T-helper 1 cell treated with Interleukin-12 subunit alpha and Interleukin-12 subunit beta and Interleukin-4 antibody, amounts not matched to agents 30 μg/mL and 1 μg/mL, for 36 hours (primary cell): ENCODE data around the gene DUSP12.
"Not testable (repeated sequence)": the region's sequence is repeated elsewhere in the genome, so short reads cannot be mapped to it uniquely, and the experiment has no call there.

Experiments
- H3K27ac Mint-ChIP-seq: one replicate; pipeline ENCODE4 v1.8.0; 2021; ENCODE audit warnings: mild to moderate bottlenecking, mixed read lengths
- H3K27me3 Mint-ChIP-seq: one replicate; pipeline ENCODE4 v1.8.0; 2021; ENCODE audit warnings: low read depth, mixed read lengths
- H3K36me3 Mint-ChIP-seq: one replicate; pipeline ENCODE4 v1.8.0; 2021; ENCODE audit warnings: low read depth, mixed read lengths
- H3K4me1 Mint-ChIP-seq: one replicate; pipeline ENCODE4 v1.8.0; 2021; ENCODE audit warnings: low read depth, mixed read lengths
- H3K4me3 Mint-ChIP-seq: one replicate; pipeline ENCODE4 v1.8.0; 2021; ENCODE audit warnings: mild to moderate bottlenecking, moderate library complexity, mixed read lengths
- H3K9me3 Mint-ChIP-seq: one replicate; pipeline ENCODE4 v1.8.0; 2021; ENCODE audit warnings: mixed read lengths

Gene DUSP12

DNA sequence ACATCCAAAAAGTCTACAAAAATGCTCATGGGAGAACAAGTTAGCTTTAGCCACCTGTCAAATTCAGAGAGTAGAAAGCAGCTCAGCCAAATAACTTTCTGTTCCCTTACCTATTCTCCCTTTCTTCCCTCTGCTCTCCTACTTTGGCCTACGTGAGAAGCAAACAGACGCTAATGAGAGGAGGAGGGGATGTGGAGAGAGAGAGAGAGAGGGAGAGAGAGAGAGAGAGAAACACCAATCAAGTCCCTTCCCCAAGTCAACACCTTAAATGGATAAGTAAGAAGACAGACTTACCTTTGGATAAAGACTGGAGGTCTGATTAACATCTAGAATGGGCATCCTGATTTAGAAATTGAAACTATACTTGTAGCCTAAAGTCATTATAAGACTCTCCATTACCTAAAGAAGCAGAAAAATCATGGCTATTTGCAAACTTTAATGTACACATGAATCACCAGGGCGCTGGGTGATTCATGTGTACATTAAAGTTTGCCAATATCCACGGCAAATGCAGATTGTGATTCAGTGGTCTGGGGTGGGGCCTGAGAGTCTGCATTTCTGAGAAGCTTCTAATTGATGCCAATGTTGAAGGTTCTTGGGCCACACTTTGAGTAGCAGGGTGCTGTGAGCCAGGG is 13.1 kb upstream of the DUSP12 start:
- Mint-ChIP-seq H3K27ac (no peak overlapping the region), H3K9me3 (no peaks in the 10 kb centered on the region), H3K4me1 (peaks cover 18% of the 10 kb centered on the region), H3K27me3 (peaks cover 68% of the 10 kb centered on the region), H3K36me3 (no peaks in the 10 kb centered on the region), H3K4me3 (no peak overlapping the region)

DNA sequence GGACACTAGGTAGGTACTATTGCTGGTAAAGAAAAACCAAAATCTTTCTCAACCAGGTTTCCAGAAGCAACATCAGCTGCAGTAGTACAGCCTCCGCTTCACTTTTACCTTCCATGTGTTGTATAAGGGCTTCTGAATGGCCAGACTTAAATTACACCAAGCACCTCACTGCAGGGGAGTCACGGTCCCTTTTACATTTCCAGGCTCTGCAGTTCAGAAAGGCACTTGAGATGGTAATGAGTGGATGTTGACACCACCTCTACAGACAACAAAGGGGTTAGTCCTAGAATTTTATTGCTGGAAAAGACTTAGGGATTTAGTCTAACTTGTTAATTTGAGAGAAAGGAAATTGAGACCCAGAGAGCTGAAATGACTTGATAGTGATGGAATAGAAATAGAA is 12.0 kb upstream of the DUSP12 start:
- peaks cover 18% of the 10 kb centered on the region for H3K4me1 Mint-ChIP-seq
- H3K36me3 Mint-ChIP-seq, result no peaks in the 10 kb centered on the region
- H3K9me3 Mint-ChIP-seq, result no peaks in the 10 kb centered on the region
- no peak overlapping the region for H3K4me3 Mint-ChIP-seq
- H3K27ac Mint-ChIP-seq, result no peak overlapping the region
- H3K27me3 Mint-ChIP-seq, result peaks cover 60% of the 10 kb centered on the region

DNA sequence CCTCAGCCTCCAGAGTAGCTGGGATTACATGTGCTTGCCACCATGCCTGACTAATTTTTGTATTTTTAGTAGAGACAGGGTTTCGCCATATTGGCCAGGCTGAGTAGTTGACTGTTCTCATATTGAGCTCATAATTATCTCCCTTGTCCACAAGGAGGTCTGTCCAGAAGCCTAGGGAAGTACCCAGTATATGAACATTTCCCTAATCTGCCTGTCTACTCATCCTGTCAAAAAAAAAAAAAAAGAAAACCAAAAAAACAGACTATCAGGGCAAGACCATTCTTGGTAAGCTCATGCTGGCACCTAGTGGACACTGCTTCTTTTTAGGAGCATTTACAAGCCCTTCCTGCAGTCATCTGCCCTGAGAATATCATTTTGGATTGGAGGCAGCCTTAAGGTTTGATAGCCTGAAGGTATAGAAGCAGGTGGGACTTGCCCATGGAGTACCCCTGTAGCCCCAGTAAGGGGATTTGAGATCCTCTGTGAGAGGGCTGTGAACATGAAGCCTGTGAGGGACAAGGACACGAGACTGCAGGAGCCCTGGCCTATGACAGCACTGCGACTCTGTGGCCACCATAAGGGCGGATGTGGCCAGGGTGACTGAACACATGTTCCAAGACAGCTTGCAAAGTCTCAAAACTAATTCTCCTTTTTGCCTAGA is 10.8 kb upstream of the DUSP12 start:
- Mint-ChIP-seq H3K4me3 (no peak overlapping the region), H3K9me3 (no peaks in the 10 kb centered on the region), H3K27ac (peak overlapping the region; percentile 50), H3K36me3 (no peaks in the 10 kb centered on the region), H3K27me3 (peaks cover 52% of the 10 kb centered on the region), H3K4me1 (peaks cover 19% of the 10 kb centered on the region)

DNA sequence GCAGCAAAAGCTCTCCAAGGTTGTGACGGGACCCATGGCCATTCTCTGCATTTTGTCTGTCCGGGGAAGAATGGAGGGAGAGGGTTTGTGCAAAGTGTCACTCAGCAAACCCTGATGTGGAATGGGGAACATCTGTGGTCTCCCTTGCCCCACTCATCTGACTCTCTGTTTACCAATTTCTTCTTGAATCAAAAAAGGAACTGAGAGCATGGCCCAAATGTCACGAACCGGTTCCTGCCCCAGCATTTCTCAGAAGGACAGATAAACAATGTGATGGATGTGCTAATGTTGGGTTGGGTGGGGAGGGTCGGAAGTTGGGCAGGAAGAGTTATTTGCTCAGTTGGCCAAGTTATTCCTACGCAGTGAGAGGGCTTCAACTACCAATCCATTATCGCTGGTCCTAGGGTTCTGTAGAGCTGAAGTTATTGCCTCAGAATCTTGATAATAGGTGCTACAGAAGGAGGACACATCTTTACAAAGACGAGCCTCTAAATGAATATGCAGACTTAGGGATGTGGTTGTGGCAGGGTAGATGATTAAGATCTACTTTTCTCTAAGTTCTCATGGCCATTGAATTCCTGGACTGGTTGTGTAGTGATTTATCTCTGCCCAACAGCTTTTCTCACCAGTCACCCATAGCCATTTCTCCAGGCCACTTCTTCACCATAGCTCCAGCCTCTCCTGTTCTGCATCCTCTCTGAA is 9.6 kb upstream of the DUSP12 start:
- peaks cover 28% of the 10 kb centered on the region for H3K4me1 Mint-ChIP-seq

DNA sequence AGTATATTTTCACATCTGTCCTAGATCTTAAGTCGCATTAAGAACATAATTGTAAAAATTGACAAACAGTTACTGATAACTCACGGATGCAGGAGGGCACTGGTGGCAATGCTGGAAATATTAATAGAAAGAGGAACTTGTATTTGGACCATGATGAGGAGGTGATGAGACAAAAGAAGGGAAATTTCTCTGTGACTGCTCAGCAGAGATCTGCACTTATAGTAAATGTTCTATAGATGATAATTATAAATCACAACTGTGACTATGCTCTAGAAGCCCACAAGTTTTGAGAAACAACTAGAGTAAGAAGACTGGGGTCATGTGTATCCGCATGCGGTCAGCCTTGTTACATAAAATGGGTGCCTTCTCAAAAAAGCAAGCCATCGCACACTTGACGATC is 8.7 kb upstream of the DUSP12 start:
- Mint-ChIP-seq H3K9me3 (no peaks in the 10 kb centered on the region), H3K4me1 (peaks cover 29% of the 10 kb centered on the region), H3K36me3 (no peaks in the 10 kb centered on the region), H3K27me3 (peaks cover 48% of the 10 kb centered on the region), H3K27ac (no peak overlapping the region), H3K4me3 (no peak overlapping the region)

More for the DNA sequence above, 9.6 kb upstream of the DUSP12 start:
- Mint-ChIP-seq H3K27ac (no peak overlapping the region), H3K27me3 (peaks cover 52% of the 10 kb centered on the region), H3K4me3 (no peak overlapping the region), H3K36me3 (no peaks in the 10 kb centered on the region), H3K9me3 (no peaks in the 10 kb centered on the region)

DNA sequence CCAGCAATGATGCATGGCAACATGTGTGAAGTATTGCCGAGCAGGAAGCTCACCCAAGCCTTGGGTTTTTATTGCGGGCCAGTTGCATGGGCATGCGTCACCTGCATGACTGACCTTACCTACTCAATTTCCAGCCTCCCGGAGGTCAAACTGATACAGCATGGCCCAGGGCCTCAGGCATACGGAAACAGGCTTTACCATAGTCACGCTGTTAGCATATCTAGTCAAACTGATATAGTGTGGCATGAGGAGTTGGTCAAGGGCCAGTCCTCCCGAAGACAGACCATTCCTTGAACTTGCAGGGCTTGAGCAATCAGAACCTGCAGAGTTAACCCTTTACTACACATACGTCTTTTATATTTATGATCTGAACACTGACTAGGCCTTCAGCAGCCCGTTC is 6.4 kb upstream of the DUSP12 start:
- Mint-ChIP-seq H3K4me3 (no peak overlapping the region), H3K36me3 (no peaks in the 10 kb centered on the region), H3K27me3 (peaks cover 43% of the 10 kb centered on the region), H3K4me1 (peaks cover 30% of the 10 kb centered on the region), H3K27ac (no peak overlapping the region), H3K9me3 (no peaks in the 10 kb centered on the region)

DNA sequence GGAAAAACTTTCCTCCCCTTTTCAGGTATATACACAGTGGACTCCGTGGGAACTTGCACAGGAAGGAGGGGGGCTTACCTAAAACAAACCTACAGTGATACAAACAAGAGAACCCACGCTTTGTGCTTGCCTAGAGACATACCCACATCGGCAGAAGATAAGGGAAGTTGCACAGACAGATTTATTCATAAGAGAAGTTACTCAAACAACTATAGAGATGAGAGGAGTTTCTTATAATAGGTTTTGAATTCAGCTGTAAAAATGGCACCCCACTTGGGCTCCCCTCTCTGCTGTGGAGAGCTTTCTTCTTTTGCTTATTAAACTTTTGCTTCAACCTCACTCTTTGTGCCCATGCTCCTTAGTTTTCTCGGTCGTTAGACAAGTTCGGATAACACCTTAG is 1.8 kb upstream of the DUSP12 start:
- Mint-ChIP-seq H3K27ac (no peak overlapping the region), H3K4me3 (no peak overlapping the region), H3K36me3 (peaks cover 8% of the 10 kb centered on the region), H3K9me3 (no peaks in the 10 kb centered on the region), H3K27me3 (peaks cover 20% of the 10 kb centered on the region), H3K4me1 (peaks cover 35% of the 10 kb centered on the region)

DNA sequence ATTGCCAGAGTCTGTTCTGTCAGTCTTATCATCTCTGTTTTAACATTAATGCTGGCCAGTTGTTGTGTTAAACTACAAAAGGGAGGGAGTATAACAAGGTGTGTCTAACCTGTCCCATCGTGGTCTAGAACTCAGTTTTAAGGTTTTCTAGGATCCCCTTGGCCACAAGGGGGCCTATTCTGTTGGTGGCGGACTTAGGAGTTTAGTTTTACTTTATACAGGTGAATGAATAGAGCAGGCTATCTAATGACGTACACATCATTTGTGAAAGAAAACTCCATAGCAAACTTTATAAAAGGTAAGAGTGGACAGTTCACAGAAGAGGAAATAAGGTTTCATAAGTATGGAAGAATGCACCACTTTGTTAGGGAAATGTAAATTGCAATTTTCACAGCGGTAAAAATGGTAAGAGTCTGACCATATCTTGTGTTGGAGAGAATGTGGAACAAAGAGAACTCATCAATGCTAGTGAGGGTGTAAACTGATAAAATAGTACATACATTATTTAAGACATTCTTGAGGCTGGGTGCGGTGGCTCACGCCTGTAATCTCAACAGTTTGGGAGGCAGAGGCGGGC is 14.0 kb downstream of the DUSP12 start:
- Mint-ChIP-seq H3K4me1 (peaks cover 28% of the 10 kb centered on the region), H3K27me3 (no peaks in the 10 kb centered on the region), H3K36me3 (peaks cover 2% of the 10 kb centered on the region), H3K27ac (peak overlapping the region; percentile 28), H3K9me3 (no peaks in the 10 kb centered on the region), H3K4me3 (peak overlapping the region; percentile 33)

DNA sequence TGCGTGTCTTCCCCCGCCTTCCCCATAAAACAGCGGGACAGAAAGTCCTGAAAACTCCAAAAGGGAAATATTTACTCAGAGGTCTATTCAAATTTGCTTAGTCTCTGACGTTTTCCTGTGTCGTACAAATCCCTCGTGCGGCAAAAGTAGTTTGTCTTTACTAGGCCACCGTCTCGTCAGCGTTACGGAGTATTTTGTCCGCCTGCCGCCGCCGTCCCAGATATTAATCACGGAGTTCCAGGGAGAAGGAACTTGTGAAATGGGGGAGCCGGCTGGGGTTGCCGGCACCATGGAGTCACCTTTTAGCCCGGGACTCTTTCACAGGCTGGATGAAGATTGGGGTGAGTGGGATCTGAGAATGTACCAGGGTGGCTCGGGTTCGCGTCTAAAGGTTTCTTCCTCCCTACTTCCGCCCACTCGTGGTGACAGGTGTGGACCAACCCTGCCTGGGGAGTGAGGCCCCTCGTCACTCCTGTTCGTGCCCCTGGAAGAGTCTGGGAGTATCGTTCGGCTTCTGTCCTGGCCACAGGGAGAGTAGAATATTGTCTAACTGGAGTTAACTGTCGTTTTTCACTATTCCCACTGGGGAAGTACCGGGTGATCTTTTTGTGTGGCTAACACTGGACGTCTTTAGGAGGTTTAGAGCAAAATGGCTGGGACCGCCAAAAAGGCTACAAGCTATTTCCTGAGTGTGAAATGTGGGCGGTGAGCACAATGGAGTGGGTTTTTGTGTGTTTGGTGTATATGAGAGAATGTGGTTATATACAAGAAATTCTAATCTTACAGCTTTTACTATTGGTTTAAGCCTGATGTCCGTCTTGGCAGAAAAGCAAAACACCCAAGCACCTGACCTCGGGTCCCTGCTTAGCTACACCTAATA is 16.8 kb downstream of the DUSP12 start, which contains the start of gene ATF6:
Gene ATF6 (plus strand): TSS at position 219 of the 880 bp plus-strand sequence. CDS start 41 bp downstream, at position 260.
- peaks cover 32% of the 10 kb centered on the region for H3K4me1 Mint-ChIP-seq
- H3K9me3 Mint-ChIP-seq, result no peaks in the 10 kb centered on the region
- peak within 1 kb of the TSS; percentile 99 for H3K4me3 Mint-ChIP-seq
- H3K27ac Mint-ChIP-seq, result peak within 1 kb of the TSS; percentile 96
- no peaks in the 10 kb centered on the region for H3K36me3 Mint-ChIP-seq
- no peaks in the 10 kb centered on the region for H3K27me3 Mint-ChIP-seq

DNA sequence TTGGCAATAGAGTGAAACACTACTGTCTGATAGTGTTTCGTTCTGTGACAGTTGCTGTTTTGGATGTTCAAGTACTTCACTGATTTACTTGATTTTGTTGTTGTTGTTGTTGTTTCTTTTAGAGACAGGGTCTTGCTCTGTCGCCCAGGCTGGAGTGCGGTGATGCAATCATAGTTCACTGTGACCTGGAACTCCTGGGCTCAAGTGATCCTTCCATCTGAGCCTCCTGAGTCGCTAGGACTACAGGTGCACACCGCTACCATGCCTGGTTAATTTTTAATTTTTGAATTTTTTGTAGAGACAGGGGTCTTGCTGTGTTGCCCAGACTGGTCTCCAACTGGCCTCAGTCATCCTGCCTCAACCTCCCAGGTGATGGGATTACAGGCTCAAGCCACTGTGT is 18.9 kb downstream of the DUSP12 start:
- Mint-ChIP-seq H3K27ac (no peak overlapping the region), H3K9me3 (no peaks in the 10 kb centered on the region), H3K36me3 (no peaks in the 10 kb centered on the region), H3K4me3 (peak overlapping the region; percentile 4), H3K4me1 (peaks cover 29% of the 10 kb centered on the region), H3K27me3 (no peaks in the 10 kb centered on the region)

DNA sequence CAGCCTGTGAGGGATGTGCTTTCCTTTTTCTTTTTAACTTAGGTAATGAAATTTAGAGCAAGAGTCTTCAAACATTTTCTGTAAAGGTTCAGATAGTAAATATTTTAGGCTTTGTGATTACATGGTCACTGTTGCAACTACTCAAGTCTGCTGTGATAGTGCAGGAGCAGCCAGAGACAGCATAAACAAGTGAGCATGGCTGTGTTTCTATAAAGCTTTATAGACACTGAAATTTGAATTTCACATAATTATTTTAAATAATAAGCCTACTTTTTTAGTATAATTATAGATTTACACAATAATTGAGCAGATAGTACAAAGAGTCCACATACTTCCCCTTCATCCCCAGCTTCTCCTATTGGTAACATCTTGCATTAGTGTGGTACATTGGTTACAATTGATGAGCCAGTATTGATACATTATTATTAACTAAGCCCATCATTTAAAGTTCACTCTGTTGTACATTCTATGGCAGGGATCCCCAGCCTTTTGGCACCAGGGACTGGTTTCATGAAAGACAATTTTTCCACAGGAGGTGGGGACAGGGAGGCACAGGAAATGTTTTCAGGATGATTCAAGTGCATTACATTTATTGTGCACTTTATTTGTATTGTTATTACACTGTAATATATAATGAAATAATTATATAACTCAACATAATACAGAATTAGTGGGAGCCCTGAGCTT is 19.5 kb downstream of the DUSP12 start:
- Mint-ChIP-seq H3K27me3 (no peaks in the 10 kb centered on the region), H3K27ac (no peak overlapping the region), H3K4me1 (peaks cover 30% of the 10 kb centered on the region), H3K9me3 (no peaks in the 10 kb centered on the region), H3K4me3 (no peak overlapping the region), H3K36me3 (no peaks in the 10 kb centered on the region)

DNA sequence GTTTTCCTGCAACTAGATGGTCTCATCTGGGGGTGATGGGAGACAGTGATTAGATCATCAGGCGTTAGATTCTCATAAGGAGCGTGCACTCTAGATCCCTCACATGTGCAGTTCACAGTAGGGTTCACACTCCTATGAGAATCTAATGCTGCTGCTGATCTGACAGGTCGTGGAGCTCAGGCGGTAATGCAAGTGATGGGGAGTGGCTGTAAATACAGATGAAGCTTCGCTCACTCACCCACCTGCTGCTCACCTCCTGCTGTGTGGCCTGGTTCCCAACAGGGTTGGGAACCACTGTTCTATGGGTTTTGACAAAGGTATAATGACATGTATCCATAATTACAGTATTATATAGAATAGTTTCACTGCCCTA is 20.1 kb downstream of the DUSP12 start:
- H3K4me3 Mint-ChIP-seq, H3K9me3 Mint-ChIP-seq, H3K27ac Mint-ChIP-seq, H3K27me3 Mint-ChIP-seq, H3K36me3 Mint-ChIP-seq: not testable (repeated sequence)
- peaks cover 30% of the 10 kb centered on the region for H3K4me1 Mint-ChIP-seq

DNA sequence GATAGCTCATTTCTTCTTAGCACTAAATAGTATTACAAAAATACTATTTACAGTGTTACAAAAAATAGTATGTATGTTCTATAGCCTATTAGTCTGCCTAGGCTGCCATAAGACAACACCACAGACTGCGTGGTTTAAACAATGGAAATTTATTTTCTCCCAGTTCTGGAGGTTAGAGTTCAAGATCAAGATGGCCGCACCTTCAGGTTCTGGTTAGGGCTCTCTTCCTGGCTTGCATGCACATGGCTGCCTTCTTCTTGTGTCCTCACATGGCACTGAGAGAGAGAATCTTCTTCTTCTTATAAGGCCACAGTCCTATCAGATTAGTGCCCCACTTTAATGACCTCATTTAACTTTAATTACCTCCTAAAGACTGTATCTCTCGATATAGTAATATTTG is 20.7 kb downstream of the DUSP12 start:
- Mint-ChIP-seq H3K36me3 (no peaks in the 10 kb centered on the region), H3K4me1 (peaks cover 28% of the 10 kb centered on the region), H3K4me3 (no peak overlapping the region), H3K27ac (no peak overlapping the region), H3K9me3 (no peaks in the 10 kb centered on the region), H3K27me3 (no peaks in the 10 kb centered on the region)

DNA sequence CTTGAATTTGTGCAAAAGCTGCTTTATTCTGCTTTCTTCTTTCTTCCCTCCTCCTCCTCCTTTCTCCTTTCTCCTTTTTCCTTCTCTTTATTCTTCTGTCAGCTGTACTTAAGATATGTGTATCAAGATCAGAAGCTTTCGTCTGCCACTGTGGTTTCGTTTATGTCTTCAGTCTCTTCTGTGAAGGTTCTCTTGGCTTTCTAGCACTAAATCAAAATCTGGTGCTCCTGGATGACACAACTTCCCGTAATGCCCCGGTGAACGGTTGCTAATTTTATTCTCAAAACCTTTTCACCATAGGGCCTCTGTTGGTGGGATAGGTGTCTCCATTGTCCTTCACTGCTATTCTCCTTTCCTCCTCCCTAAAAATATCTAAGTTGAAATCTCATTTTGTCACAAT is 21.6 kb downstream of the DUSP12 start:
- Mint-ChIP-seq H3K4me1 (peaks cover 28% of the 10 kb centered on the region), H3K27me3 (no peaks in the 10 kb centered on the region), H3K9me3 (no peaks in the 10 kb centered on the region), H3K4me3 (no peak overlapping the region), H3K27ac (no peak overlapping the region), H3K36me3 (no peaks in the 10 kb centered on the region)
